OCI-LY3 (cell line): ENCODE results near the gene C1D.

Experiments used
- CTCF ChIP-seq: fragments of 200-600, 300-600 bp; sonication (generic); IDR thresholded peaks from 2 replicates; pipeline ENCODE4 v1.5.1; 2014; ENCODE audit warnings: antibody characterized with exemption, low read length, low read depth
- EZH2phosphoT487 ChIP-seq: fragments of 200-600 bp; shearing (Covaris generic); IDR thresholded peaks from 2 replicates; pipeline ENCODE4 v1.6.1; 2018; ENCODE audit warnings: antibody characterized with exemption, mixed run types, low read depth

- TF ChIP-seq EZH2phosphoT487, result no peak
- TF ChIP-seq CTCF, result no peak
Observed at GRCh38 chr2:67993329-67993728, 69.5 kb downstream of the C1D start.
